Mesenchymal stem cell (in vitro differentiated cells and primary cell): ENCODE data around the gene PARD3B.

ENCODE experiments used
- DNase-seq: peaks from one replicate; pipeline ENCODE4 v3.0.0-alpha.2; 2013
- H2AFZ ChIP-seq: one replicate; pipeline ENCODE4 v1.6.1; 2013; ENCODE audit warnings: low read depth, mild to moderate bottlenecking, control low read depth, inconsistent platforms, low read length, moderate library complexity
- H2AK5ac ChIP-seq: 2 replicates; pipeline ENCODE4 v1.6.1; 2013; ENCODE audit warnings: low read length, moderate library complexity, mild to moderate bottlenecking, inconsistent platforms; ENCODE audit not compliant: severe bottlenecking
- H2BK120ac ChIP-seq: one replicate; pipeline ENCODE4 v1.6.1; 2013; ENCODE audit warnings: low read depth, mild to moderate bottlenecking, inconsistent platforms, low read length, moderate library complexity
- H2BK12ac ChIP-seq, 2 experiments: one replicate each; pipeline ENCODE4 v1.6.1; 2013; ENCODE audit warnings: inconsistent platforms in 2 of 2, low read length in 2 of 2, mild to moderate bottlenecking in 2 of 2, moderate library complexity in 2 of 2, control low read depth in 1 of 2
- H2BK15ac ChIP-seq: one replicate; pipeline ENCODE4 v1.6.1; 2013; ENCODE audit warnings: mild to moderate bottlenecking, low read depth, inconsistent platforms; ENCODE audit not compliant: poor library complexity, severe bottlenecking
- H2BK5ac ChIP-seq: 2 replicates; pipeline ENCODE4 v1.6.1; 2013; ENCODE audit warnings: low read depth, mild to moderate bottlenecking, low read length, control low read depth, inconsistent platforms; ENCODE audit not compliant: poor library complexity, severe bottlenecking
- H3K14ac ChIP-seq, 2 experiments: one replicate each; pipeline ENCODE4 v1.6.1; 2013; ENCODE audit warnings: inconsistent platforms in 2 of 2, low read length in 2 of 2, control low read depth in 1 of 2, mild to moderate bottlenecking in 1 of 2, moderate library complexity in 1 of 2
- H3K18ac ChIP-seq, 2 experiments: one replicate each; pipeline ENCODE4 v1.6.1; 2013; ENCODE audit warnings: inconsistent platforms in 2 of 2, low read length in 2 of 2, control low read depth in 1 of 2, low read depth in 1 of 2, mild to moderate bottlenecking in 1 of 2
- H3K23ac ChIP-seq, 2 experiments: one replicate each; pipeline ENCODE4 v1.6.1; 2013; ENCODE audit warnings: inconsistent platforms in 2 of 2, low read length in 2 of 2, mild to moderate bottlenecking in 2 of 2, moderate library complexity in 2 of 2, control low read depth in 1 of 2
- H3K27ac ChIP-seq: 2 replicates; pipeline ENCODE4 v1.5.1; 2013; ENCODE audit warnings: mild to moderate bottlenecking, moderate library complexity, low read length, control low read depth, inconsistent platforms; ENCODE audit not compliant: poor library complexity, severe bottlenecking
- H3K27me3 ChIP-seq, 2 experiments: 2 replicates each; pipeline versions ENCODE4 v1.6.1 to v1.7.0; 2013; ENCODE audit warnings: low read length in 2 of 2, mild to moderate bottlenecking in 2 of 2, moderate library complexity in 2 of 2, control low read depth in 1 of 2, inconsistent platforms in 1 of 2; ENCODE audit not compliant: control insufficient read depth in 1 of 2, insufficient read depth in 1 of 2
- H3K36me3 ChIP-seq, 2 experiments: 2 replicates each; pipeline versions ENCODE4 v1.6.1 to v1.7.0; 2013; ENCODE audit warnings: low read length in 2 of 2, control low read depth in 1 of 2, inconsistent platforms in 1 of 2, low read depth in 1 of 2, mild to moderate bottlenecking in 1 of 2; ENCODE audit not compliant: insufficient read depth in 2 of 2, control insufficient read depth in 1 of 2
- H3K4ac ChIP-seq, 2 experiments: one replicate each; pipeline ENCODE4 v1.6.1; 2013; ENCODE audit warnings: inconsistent platforms in 2 of 2, low read length in 2 of 2, mild to moderate bottlenecking in 2 of 2, moderate library complexity in 2 of 2, control low read depth in 1 of 2, low read depth in 1 of 2
- H3K4me1 ChIP-seq: 2 replicates; pipeline ENCODE4 v1.6.1; 2013; ENCODE audit warnings: low read depth, low read length, control low read depth; ENCODE audit not compliant: control insufficient read depth, insufficient read depth
- H3K4me2 ChIP-seq: 2 replicates; pipeline ENCODE4 v1.6.1; 2013; ENCODE audit warnings: low read length, mild to moderate bottlenecking, inconsistent platforms; ENCODE audit not compliant: poor library complexity, severe bottlenecking
- H3K4me3 ChIP-seq, 2 experiments: 2 replicates each; pipeline versions ENCODE4 v1.5.1 to v1.7.0; 2013; ENCODE audit warnings: low read length in 2 of 2, mild to moderate bottlenecking in 2 of 2, control low read depth in 1 of 2, low read depth in 1 of 2; ENCODE audit not compliant: insufficient read depth in 1 of 2
- H3K79me1 ChIP-seq: replicated peaks from 2 replicates; pipeline ENCODE4 v1.6.1; 2013; ENCODE audit warnings: mild to moderate bottlenecking, control low read depth, low read length, inconsistent platforms; ENCODE audit not compliant: poor library complexity, severe bottlenecking
- H3K9ac ChIP-seq: 2 replicates; pipeline ENCODE4 v1.7.0; 2013; ENCODE audit warnings: mild to moderate bottlenecking, low read length, moderate library complexity
- H3K9me3 ChIP-seq: 2 replicates; pipeline ENCODE4 v1.7.0; 2013; ENCODE audit warnings: mild to moderate bottlenecking, low read length; ENCODE audit not compliant: control insufficient read depth
- H4K8ac ChIP-seq: one replicate; pipeline ENCODE4 v1.6.1; 2013; ENCODE audit warnings: inconsistent platforms, mild to moderate bottlenecking, low read length, moderate library complexity
- H4K91ac ChIP-seq: one replicate; pipeline ENCODE4 v1.6.1; 2013; ENCODE audit warnings: mild to moderate bottlenecking, low read length, inconsistent platforms
- WGBS: methylation state at CpG from one replicate; pipeline ENCODE4 v1.1.7; 2013; ENCODE audit warnings: mixed read lengths; 5-methylcytosine and 5-hydroxymethylcytosine counted together

The PARD3B gene

GRCh38 chr2:204722691-204723090 lies 177.4 kb downstream of the PARD3B start:
- H2BK12ac ChIP-seq, result no peak overlapping the region
- peaks cover 4% of the 10 kb centered on the region for H3K4me1 ChIP-seq
- H2BK5ac ChIP-seq, result no peak overlapping the region
- no peak overlapping the region for H3K9ac ChIP-seq
- H3K79me1 ChIP-seq, result peaks cover 2% of the 10 kb centered on the region
- H2BK15ac ChIP-seq, result no peak overlapping the region
- 93% methylated on average over 2 of the region's 2 CpGs for WGBS
- H3K4ac ChIP-seq, result no peak overlapping the region
- no peaks in the 10 kb centered on the region for H3K27me3 ChIP-seq
- H2AFZ ChIP-seq, result no peak overlapping the region
- no peaks in the 10 kb centered on the region for H3K36me3 ChIP-seq
- no peak overlapping the region for H2AK5ac ChIP-seq
- no peak overlapping the region for H2BK120ac ChIP-seq
- H3K18ac ChIP-seq, result no peak overlapping the region
- no peak overlapping the region for H4K91ac ChIP-seq
- H3K14ac ChIP-seq, result no peak overlapping the region
- no peak overlapping the region for H3K4me2 ChIP-seq
- H3K27ac ChIP-seq, result no peak overlapping the region
- H3K9me3 ChIP-seq, result no peaks in the 10 kb centered on the region
- no peak overlapping the region for H4K8ac ChIP-seq
- H3K23ac ChIP-seq, result no peak overlapping the region
- peak overlapping the region in 1 of 2 experiments; percentile 52 for H3K4me3 ChIP-seq
- no peak for DNase-seq

DNA sequence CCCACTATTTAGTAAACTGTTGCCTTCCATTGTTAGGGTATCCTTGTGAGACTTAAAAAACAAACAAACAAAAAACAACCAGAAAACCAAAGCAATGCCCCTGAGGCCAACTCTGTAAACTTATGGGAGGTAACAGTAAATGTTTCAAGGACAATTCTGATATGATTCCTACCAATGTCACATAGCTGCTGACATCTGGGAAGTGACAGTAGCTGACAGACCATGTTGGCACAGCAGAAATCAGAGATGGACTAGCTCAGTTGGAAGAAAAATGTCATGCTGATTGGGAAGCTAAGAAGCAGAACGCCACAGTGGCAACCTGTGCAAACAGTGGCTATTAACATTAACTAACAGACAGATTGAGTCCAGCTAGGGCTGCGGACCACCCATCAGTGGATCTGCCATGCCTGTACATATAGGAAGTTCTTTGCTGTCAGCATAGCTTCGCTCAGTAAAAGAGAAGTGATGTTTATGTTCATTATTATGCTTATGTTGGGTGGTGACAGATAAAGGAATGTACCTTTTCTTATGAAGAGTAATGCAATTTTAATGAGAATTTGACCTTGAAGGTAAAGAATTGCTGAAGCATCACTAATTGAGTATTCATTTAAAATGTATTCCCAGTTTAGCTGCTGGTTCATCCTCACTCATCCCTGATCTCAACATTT lies 180.6 kb downstream of the PARD3B start:
- H3K9me3 ChIP-seq, result no peaks in the 10 kb centered on the region
- H3K14ac ChIP-seq, result no peak overlapping the region
- H4K8ac ChIP-seq, result no peak overlapping the region
- H3K23ac ChIP-seq, result no peak overlapping the region
- H3K18ac ChIP-seq, result no peak overlapping the region
- H3K79me1 ChIP-seq, result peaks cover 2% of the 10 kb centered on the region
- DNase-seq, result no peak
- H3K4me3 ChIP-seq, result no peak overlapping the region
- WGBS, result 94% methylated on average over 3 of the region's 3 CpGs
- no peak overlapping the region for H3K4me2 ChIP-seq
- peaks cover 5% of the 10 kb centered on the region for H3K4me1 ChIP-seq
- H2BK120ac ChIP-seq, result no peak overlapping the region
- H3K27me3 ChIP-seq, result no peaks in the 10 kb centered on the region
- no peaks in the 10 kb centered on the region for H3K36me3 ChIP-seq
- H2AK5ac ChIP-seq, result no peak overlapping the region
- no peak overlapping the region for H2AFZ ChIP-seq
- peak overlapping the region in 1 of 2 experiments; percentile 7 for H2BK12ac ChIP-seq
- H2BK15ac ChIP-seq, result no peak overlapping the region
- H3K4ac ChIP-seq, result no peak overlapping the region
- no peak overlapping the region for H4K91ac ChIP-seq
- no peak overlapping the region for H3K27ac ChIP-seq
- no peak overlapping the region for H3K9ac ChIP-seq
- H2BK5ac ChIP-seq, result no peak overlapping the region

DNA sequence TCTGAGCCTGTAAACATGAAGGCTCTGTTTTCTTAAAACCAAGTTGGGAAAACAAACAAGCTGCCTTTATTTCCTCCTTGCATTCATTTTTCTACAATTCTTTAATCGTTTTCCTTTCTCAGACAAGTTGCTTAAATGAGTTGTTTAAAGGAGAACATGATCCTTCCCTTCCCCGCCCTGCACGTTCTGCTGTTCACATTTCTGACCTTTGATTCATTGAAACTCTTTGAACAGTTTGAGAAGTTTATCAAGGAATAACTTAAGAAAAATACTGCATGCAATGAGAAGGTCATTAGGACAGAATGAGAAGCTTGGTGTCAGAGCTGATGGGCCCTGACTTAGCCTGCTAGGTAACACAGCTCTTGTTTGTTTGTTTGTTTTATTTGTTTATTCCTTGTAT lies 181.6 kb downstream of the PARD3B start:
- H2BK5ac ChIP-seq, result no peak overlapping the region
- H2AFZ ChIP-seq, result no peak overlapping the region
- no peak overlapping the region for H3K4me3 ChIP-seq
- no peak overlapping the region for H3K4ac ChIP-seq
- no peak overlapping the region for H3K14ac ChIP-seq
- no peak overlapping the region for H3K27ac ChIP-seq
- H3K4me2 ChIP-seq, result no peak overlapping the region
- H2BK120ac ChIP-seq, result no peak overlapping the region
- no peaks in the 10 kb centered on the region for H3K9me3 ChIP-seq
- H3K27me3 ChIP-seq, result no peaks in the 10 kb centered on the region
- no peak overlapping the region for H4K8ac ChIP-seq
- DNase-seq, result no peak
- H3K4me1 ChIP-seq, result peaks cover 5% of the 10 kb centered on the region
- no peak overlapping the region for H3K18ac ChIP-seq
- H3K36me3 ChIP-seq, result no peaks in the 10 kb centered on the region
- no peak overlapping the region for H4K91ac ChIP-seq
- no peak overlapping the region for H3K23ac ChIP-seq
- peaks cover 2% of the 10 kb centered on the region for H3K79me1 ChIP-seq
- no peak overlapping the region for H3K9ac ChIP-seq
- no peak overlapping the region for H2AK5ac ChIP-seq
- WGBS, result 84% methylated on average over 3 of the region's 3 CpGs
- H2BK12ac ChIP-seq, result no peak overlapping the region
- no peak overlapping the region for H2BK15ac ChIP-seq

- Histone ChIP-seq H3K4ac (no peak overlapping the region), H3K23ac (no peak overlapping the region), H3K79me1 (peaks cover 2% of the 10 kb centered on the region), H3K18ac (no peak overlapping the region), H3K27ac (peak overlapping the region; percentile 6), H2BK15ac (no peak overlapping the region), H2BK5ac (no peak overlapping the region), H3K4me1 (peaks cover 5% of the 10 kb centered on the region), H3K9ac (no peak overlapping the region), H3K36me3 (no peaks in the 10 kb centered on the region), H3K4me2 (no peak overlapping the region), H2AK5ac (no peak overlapping the region), H3K9me3 (no peaks in the 10 kb centered on the region), H4K8ac (no peak overlapping the region), H3K4me3 (no peak overlapping the region), H2BK120ac (no peak overlapping the region), H3K14ac (no peak overlapping the region), H3K27me3 (no peaks in the 10 kb centered on the region), H4K91ac (no peak overlapping the region), H2AFZ (no peak overlapping the region), H2BK12ac (no peak overlapping the region)
- WGBS, result 84% methylated on average over 2 of the region's 3 CpGs
- no peak for DNase-seq
Measured at GRCh38 chr2:204727368-204727767, 182.1 kb downstream of the PARD3B start.
